Mesothelial cell of epicardium (in vitro differentiated cells): ENCODE data around the gene KRTAP4-16. TPM values are rescaled to one million over a fixed set of nuclear protein-coding genes. Genes with fewer than 3 reads are reported as not detected.
"Not testable (repeated sequence)": the region's sequence is repeated elsewhere in the genome, so short reads cannot be mapped to it uniquely, and the experiment has no call there.

Experiments used
- DNase-seq, 2 experiments: peaks; one replicate each; pipeline ENCODE4 v3.0.0; 2021; ENCODE audit warnings: low spot score in 2 of 2; ENCODE audit not compliant: unreplicated experiment in 2 of 2
- H3K27ac Mint-ChIP-seq: 2 replicates; pipeline ENCODE4 v1.8.0; 2021; ENCODE audit warnings: mixed read lengths
- H3K27me3 Mint-ChIP-seq: 2 replicates; pipeline ENCODE4 v1.8.0; 2021; ENCODE audit warnings: low read depth, mixed read lengths
- H3K36me3 Mint-ChIP-seq: 2 replicates; pipeline ENCODE4 v1.8.0; 2021; ENCODE audit warnings: mixed read lengths
- H3K4me1 Mint-ChIP-seq: 2 replicates; pipeline ENCODE4 v1.8.0; 2021; ENCODE audit warnings: mixed read lengths
- H3K4me3 Mint-ChIP-seq: 2 replicates; pipeline ENCODE4 v1.8.0; 2021; ENCODE audit warnings: mild to moderate bottlenecking, moderate library complexity, mixed read lengths
- H3K9me3 Mint-ChIP-seq: 2 replicates; pipeline ENCODE4 v1.8.0; 2021; ENCODE audit warnings: mixed read lengths
- CTCF ChIP-seq: fragments of 200-600 bp; sonication (generic); IDR thresholded peaks from one replicate; pipeline ENCODE4 v1.5.0; 2021; ENCODE audit warnings: antibody characterized with exemption; ENCODE audit not compliant: unreplicated experiment
- total RNA-seq: library from RNA; stranded (reverse); gene quantifications from 3 replicates; pipeline ENCODE4 v1.2.1, GENCODE V29; 2021

Gene KRTAP4-16
- total RNA-seq: not detected in 3 replicates

- no peaks in the 10 kb centered on the region for H3K36me3 Mint-ChIP-seq
- no peak within 1 kb of the TSS for H3K4me3 Mint-ChIP-seq
- no peak within 1 kb of the TSS for H3K27ac Mint-ChIP-seq
- no peak for DNase-seq
- TF ChIP-seq CTCF: no peak
- peaks cover 6% of the 10 kb centered on the region for H3K27me3 Mint-ChIP-seq
- H3K4me1 Mint-ChIP-seq: peaks cover 41% of the 10 kb centered on the region
- H3K9me3 Mint-ChIP-seq: no peaks in the 10 kb centered on the region
Observed at GRCh38 chr17:41101586-41102259, at the start of gene KRTAP4-16. Gene KRTAP4-16, minus strand, starts transcription at chr17:41102209. Its CDS starts 0 bp downstream, at chr17:41102209.

- no peaks in the 10 kb centered on the region for H3K27me3 Mint-ChIP-seq
- no peak for TF ChIP-seq CTCF
- peaks cover 28% of the 10 kb centered on the region for H3K4me1 Mint-ChIP-seq
- H3K4me3 Mint-ChIP-seq: no peak overlapping the region
- no peak overlapping the region for H3K27ac Mint-ChIP-seq
- no peaks in the 10 kb centered on the region for H3K36me3 Mint-ChIP-seq
- peaks cover 4% of the 10 kb centered on the region for H3K9me3 Mint-ChIP-seq
- DNase-seq: no peak
Observed at GRCh38 chr17:41151525-41151924, 49.5 kb upstream of the KRTAP4-16 start.

GRCh38 chr17:41150026-41150425, 48.0 kb upstream of the KRTAP4-16 start:
- Mint-ChIP-seq H3K27ac (no peak overlapping the region), H3K9me3 (no peaks in the 10 kb centered on the region), H3K36me3 (peaks cover under 1% of the 10 kb centered on the region), H3K4me1 (peaks cover 39% of the 10 kb centered on the region), H3K4me3 (no peak overlapping the region), H3K27me3 (no peaks in the 10 kb centered on the region)
- no peak for TF ChIP-seq CTCF
- no peak for DNase-seq

GRCh38 chr17:41149652-41149985, 47.6 kb upstream of the KRTAP4-16 start, which contains the start of gene KRTAP4-5:
Gene KRTAP4-5, minus strand, starts transcription at chr17:41149825. Its CDS starts 58 bp downstream, at chr17:41149767.
- H3K4me1 Mint-ChIP-seq: peaks cover 40% of the 10 kb centered on the region
- H3K27ac Mint-ChIP-seq: no peak within 1 kb of the TSS
- no peak for TF ChIP-seq CTCF
- no peak for DNase-seq
- no peaks in the 10 kb centered on the region for H3K27me3 Mint-ChIP-seq
- no peaks in the 10 kb centered on the region for H3K9me3 Mint-ChIP-seq
- no peak within 1 kb of the TSS for H3K4me3 Mint-ChIP-seq
- peaks cover 2% of the 10 kb centered on the region for H3K36me3 Mint-ChIP-seq

- not testable (repeated sequence) for H3K36me3 Mint-ChIP-seq, H3K27ac Mint-ChIP-seq, H3K9me3 Mint-ChIP-seq, H3K4me3 Mint-ChIP-seq, H3K27me3 Mint-ChIP-seq, DNase-seq
- peaks cover 39% of the 10 kb centered on the region for H3K4me1 Mint-ChIP-seq
Observed at GRCh38 chr17:41148971-41149651, 47.1 kb upstream of the KRTAP4-16 start.

- Mint-ChIP-seq H3K36me3 (peaks cover 9% of the 10 kb centered on the region), H3K27me3 (no peaks in the 10 kb centered on the region), H3K9me3 (peaks cover 14% of the 10 kb centered on the region)
Observed at GRCh38 chr17:41147531-41148204, 45.7 kb upstream of the KRTAP4-16 start.

More at GRCh38 chr17:41147531-41148204, 45.7 kb upstream of the KRTAP4-16 start:
- TF ChIP-seq CTCF: no peak
- Mint-ChIP-seq H3K4me1 (peaks cover 26% of the 10 kb centered on the region), H3K4me3 (no peak overlapping the region), H3K27ac (no peak overlapping the region)
- DNase-seq: no peak
